ENCODE measurements around the gene DPP6. TPM values are rescaled to one million over a fixed set of nuclear protein-coding genes. Genes with fewer than 3 reads are reported as not detected.

DPP6 gene
- total and polyA plus RNA-seq, 2 of the 8 experiments (the other 6 are each of a cell fraction or from before 2014, with no cell fraction given) = 4.7 to 6.8 TPM

- TF ChIP-seq RXRA (IDR thresholded peaks at IDR 0.05; ENCODE audit: insufficient read depth, low read depth, low read length) (no peak), JUND (IDR thresholded peaks at IDR 0.05; ENCODE audit: low read length) (no peak)
These were observed 638.2 kb downstream of the DPP6 start (continued) for GRCh38 chr7:154690411-154690810.
